K562 (cell line): ENCODE measurements around the gene CLCN6. TPM values are rescaled to one million over a fixed set of nuclear protein-coding genes. Genes with fewer than 3 reads are reported as not detected.
"Not testable (repeated sequence)": the region's sequence is repeated elsewhere in the genome, so short reads cannot be mapped to it uniquely, and the experiment has no call there.

Experiments
- ATAC-seq: fragments of 200-7000 bp; cut with Tn5 transposase; 3 replicates; pipeline ENCODE4 v1.9.1; 2020; ENCODE audit warnings: moderate library complexity
- BruUV-seq: library from RNA; stranded (reverse); fragments of 400-500 nt; replicated peaks from 2 replicates; lab custom pipeline; 2021; lab: Mats Ljungman, UMichigan
- CTCF ChIA-PET: fragments of 300-600 bp; formaldehyde crosslinking; extraction: SDS; loops from one replicate; lab custom pipeline; 2021; ENCODE audit warnings: low intra/inter-chr PET ratio; lab: Yijun Ruan, JAX
- POLR2A ChIA-PET: fragments of 300-600, 350-650 bp; sonication (Branson Sonifier 250); formaldehyde crosslinking; extraction: SDS; loops from one replicate; lab custom pipeline; 2021; ENCODE audit warnings: antibody characterized with exemption, inconsistent platforms; lab: Yijun Ruan, JAX
- DNase-seq, 4 experiments: peaks; one replicate each; pipeline versions ENCODE4 v3.0.0 to v3.0.0-alpha.2; 2011 to 2018; ENCODE audit warnings: low spot score in 3 of 4, mixed read lengths in 3 of 4; ENCODE audit errors: extremely low read depth in 1 of 4
- FAIRE-seq: peaks from 2 replicates; lab custom pipeline; 2011; peaks lifted over from hg19 to GRCh38; lab: Jason Lieb, UNC
- H2AFZ ChIP-seq: 2 replicates; pipeline ENCODE4 v1.6.0; 2011; ENCODE audit warnings: low read depth, low read length, control low read depth, inconsistent platforms
- H3K27ac ChIP-seq: fragments of 200-600 bp; 3 replicates; pipeline ENCODE4 v1.8.0; 2011; ENCODE audit warnings: low read depth, mild to moderate bottlenecking, control low read depth, inconsistent platforms, low read length, moderate library complexity, mixed read lengths; ENCODE audit errors: extremely low read depth
- H3K27me3 ChIP-seq, 2 experiments: fragments of 300-600 bp in 1 of 2; 2 replicates in 1 of 2; 3 replicates in 1 of 2; pipeline versions ENCODE4 v1.6.0 to v1.8.0; 2011; ENCODE audit warnings: inconsistent platforms in 2 of 2, low read length in 2 of 2, mild to moderate bottlenecking in 1 of 2, mixed read lengths in 1 of 2, moderate library complexity in 1 of 2; ENCODE audit not compliant: control insufficient read depth in 2 of 2, insufficient read depth in 2 of 2
- H3K36me3 ChIP-seq: fragments of 300-600 bp; 3 replicates; pipeline ENCODE4 v1.8.0; 2011; ENCODE audit warnings: mild to moderate bottlenecking, low read length, inconsistent platforms; ENCODE audit not compliant: control insufficient read depth, insufficient read depth
- H3K4me1 ChIP-seq, 2 experiments: fragments of 200-600 bp in 1 of 2; replicated peaks in 1 of 2; 2 replicates in 1 of 2; 3 replicates in 1 of 2; pipeline versions ENCODE4 v1.5.1 to v1.8.0; 2011; ENCODE audit warnings: inconsistent platforms in 2 of 2, low read length in 2 of 2, mild to moderate bottlenecking in 1 of 2, mixed read lengths in 1 of 2, moderate library complexity in 1 of 2; ENCODE audit not compliant: control insufficient read depth in 2 of 2, insufficient read depth in 2 of 2
- H3K4me2 ChIP-seq: 2 replicates; pipeline ENCODE4 v1.6.1; 2011; ENCODE audit warnings: low read length, control low read depth, inconsistent platforms, mixed read lengths; ENCODE audit not compliant: insufficient read depth
- H3K4me3 ChIP-seq: fragments of 200-600 bp; sonication (generic), shearing (Covaris generic); 2 replicates; pipeline ENCODE4 v1.5.1; 2016; ENCODE audit warnings: control low read depth, inconsistent platforms
- H3K79me2 ChIP-seq: fragments of 200-600 bp; 3 replicates; pipeline ENCODE4 v1.8.0; 2011; ENCODE audit warnings: low read length, inconsistent platforms; ENCODE audit not compliant: control insufficient read depth, insufficient read depth
- H3K9ac ChIP-seq, 2 experiments: 2 replicates each; pipeline versions ENCODE4 v1.6.0 to v1.6.1; 2011; ENCODE audit warnings: low read depth in 2 of 2, low read length in 2 of 2, control low read depth in 1 of 2, inconsistent platforms in 1 of 2, mild to moderate bottlenecking in 1 of 2, mixed read lengths in 1 of 2; ENCODE audit not compliant: insufficient read depth in 1 of 2
- H3K9me1 ChIP-seq: one replicate; pipeline ENCODE4 v1.6.0; 2011; ENCODE audit warnings: inconsistent platforms, mild to moderate bottlenecking, low read length, moderate library complexity; ENCODE audit not compliant: control insufficient read depth, insufficient read depth
- H3K9me3 ChIP-seq: replicated peaks from 2 replicates; pipeline ENCODE4 v1.5.1; 2011; ENCODE audit warnings: low read depth, low read length, inconsistent platforms; ENCODE audit not compliant: control insufficient read depth, insufficient read depth
- H4K20me1 ChIP-seq: replicated peaks from 2 replicates; pipeline ENCODE4 v1.6.1; 2011; ENCODE audit warnings: low read length, inconsistent platforms, mixed read lengths; ENCODE audit not compliant: control insufficient read depth, insufficient read depth
- AFF4 ChIP-seq: sonication (generic); formaldehyde crosslinking; IDR thresholded peaks from 2 replicates; pipeline ENCODE4 v1.8.0; 2023; ENCODE audit warnings: mild to moderate bottlenecking, missing genetic modification reagents
- HMG20B ChIP-seq: fragments of 250-450 bp; sonication (Bioruptor Pico); IDR thresholded peaks from 2 replicates; pipeline ENCODE4 v1.5.0; 2021; ENCODE audit warnings: mild to moderate bottlenecking
- NFRKB ChIP-seq: fragments of 450-650 bp; IDR thresholded peaks from 2 replicates; pipeline ENCODE4 v1.6.1; 2016; ENCODE audit warnings: low read depth
- PHB2 ChIP-seq: fragments of 450-650 bp; IDR thresholded peaks from 2 replicates; pipeline ENCODE4 v1.6.1; 2017; ENCODE audit warnings: low read depth
- ZNF121 ChIP-seq: sonication (generic); formaldehyde crosslinking; conservative IDR thresholded peaks from 2 replicates; pipeline ENCODE4 v1.8.0; 2022; ENCODE audit warnings: missing genetic modification reagents
- ZNF316 ChIP-seq: fragments of 450-650 bp; IDR thresholded peaks from 2 replicates; pipeline ENCODE4 v1.6.1; 2016
- ZNF318 ChIP-seq, 2 experiments: fragments of 450-650 bp; IDR thresholded peaks; 2 replicates each; pipeline ENCODE4 v1.6.1; 2016; ENCODE audit warnings: mild to moderate bottlenecking in 2 of 2, borderline replicate concordance in 1 of 2, low read depth in 1 of 2, moderate library complexity in 1 of 2
- WGBS: fragments of 100-300 bp; shearing (Covaris generic); methylation state at CpG from one replicate; pipeline ENCODE4 v1.1.6; 2016; ENCODE audit warnings: low coverage, mixed read lengths; ENCODE audit not compliant: insufficient coverage; ENCODE audit errors: missing lambda C conversion rate; 5-methylcytosine and 5-hydroxymethylcytosine counted together
- in situ Hi-C: fragments of 300-500 bp; cut with MboI; formaldehyde crosslinking; loops from 4 replicates; pipeline ENCODE4 v1.15.0; 2018; ENCODE audit warnings: inconsistent platforms, mixed read lengths
- intact Hi-C: fragments of 100-400 bp; cut with micrococcal nuclease; formaldehyde crosslinking; loops from 2 replicates; pipeline ENCODE4 v1.14.2; 2022
- polyA plus RNA-seq, 8 experiments: library from polyadenylated mRNA; depleted of rRNA in 4 of 8; stranded (reverse) in 5 of 8; unstranded in 3 of 8; fragments of >200 nt; fragmentation: Nextera tagmentation in 2 of 8; fragmentation: Illumina TruSeq in 1 of 8; extraction: Ambion mirVana in 2 of 8; extraction: Trizol in 1 of 8; gene quantifications; 2 replicates each; pipeline versions ENCODE4 v1.2.1 to v1.2.3, GENCODE V29; 2011 to 2014; ENCODE audit warnings: inconsistent platforms in 1 of 8, missing spikeins in 1 of 8
- total RNA-seq, 7 experiments: library from RNA; depleted of rRNA in 6 of 7; stranded (reverse); fragments of >200 nt in 6 of 7; fragmentation: Illumina TruSeq in 2 of 7; extraction: Trizol in 2 of 7; gene quantifications; 2 replicates each; pipeline versions ENCODE4 v1.2.1 to v1.2.3, GENCODE V29; 2011 to 2021; ENCODE audit warnings: low replicate concordance in 1 of 7
- TF ChIP-seq, protein P1 (sequence below): fragments of 250-450 bp; sonication (Bioruptor Pico); IDR thresholded peaks from 2 replicates; pipeline ENCODE4 v1.8.0; 2022; ENCODE audit warnings: moderate library complexity, mild to moderate bottlenecking, inconsistent platforms

The CLCN6 gene
- total and polyA plus RNA-seq, 9 of the 15 experiments (the other 6 are each of a cell fraction or from before 2014, with no cell fraction given): 2.0 to 21.8 (median 13.6) TPM

- CTCF ChIA-PET, H3K9me1 ChIP-seq, in situ Hi-C loops, BruUV-seq, ATAC-seq, H4K20me1 ChIP-seq, FAIRE-seq, H3K27me3 ChIP-seq, H3K9me3 ChIP-seq, DNase-seq, H2AFZ ChIP-seq: not testable (repeated sequence)
- H3K36me3 ChIP-seq: peaks cover 51% of the 10 kb centered on the region
- H3K79me2 ChIP-seq: peaks cover 92% of the 10 kb centered on the region
- H3K4me1 ChIP-seq: peaks cover 49 to 56% of the 10 kb centered on the region in 2 experiments
- peak overlapping the region; percentile 97; a peak in 3 of 4 replicates for H3K9ac ChIP-seq
- peak overlapping the region; percentile 99 for H3K4me2 ChIP-seq
- intact Hi-C loops: loop anchor here (1.0 to 5.0 kb wide), 3 partner anchors 19 to 178 kb away; partner anchors contain the start of gene MFN2
- WGBS: 30% methylated on average over 9 of the region's 9 CpGs
- POLR2A ChIA-PET: interaction anchor here (0.5 to 4.9 kb wide), 15 partner anchors 9 to 212 kb away, joined by 3 to 80 read pairs (median 4); partner anchors contain the start of gene MAD2L2
- H3K4me3 ChIP-seq: peak overlapping the region; percentile 81
- peak overlapping the region; percentile 98 for H3K27ac ChIP-seq
- TF ChIP-seq NFRKB (0 out of 2 replicates have a peak, but pooled peaks have one; percentile 32), HMG20B (CRISPR knock-in tag) (peak; percentile 11; the same call in 1 of the 2 replicates), PHB2 (0 out of 2 replicates have a peak, but pooled peaks have one; percentile 32), ZNF121 (CRISPR knock-in tag) (peak; percentile 78), ZNF318 (IDR thresholded peaks at IDR 0.05; ENCODE audit: borderline replicate concordance in 1 of 2, low read depth in 1 of 2) (peak in 1 of 2 experiments; percentile 30; a peak in 1 of 4 replicates), AFF4 (CRISPR knock-in tag) (0 out of 2 replicates have a peak, but pooled peaks have one; percentile 0), ZNF316 (peak; percentile 34; the same call in 1 of the 2 replicates)
- TF ChIP-seq, protein P1, sequence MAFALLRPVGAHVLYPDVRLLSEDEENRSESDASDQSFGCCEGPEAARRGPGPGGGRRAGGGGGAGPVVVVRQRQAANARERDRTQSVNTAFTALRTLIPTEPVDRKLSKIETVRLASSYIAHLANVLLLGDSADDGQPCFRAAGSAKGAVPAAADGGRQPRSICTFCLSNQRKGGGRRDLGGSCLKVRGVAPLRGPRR (CRISPR knock-in tag): 0 out of 2 replicates have a peak, but pooled peaks have one; percentile 16
Measured at GRCh38 chr1:11803924-11804665, 1.9 kb upstream of the CLCN6 start.
